ENCODE results near the gene DCAF11.

The DCAF11 gene

GRCh38 chr14:24117179-24117578, 2.6 kb downstream of the DCAF11 start:
- no peak for DNase-seq (ENCODE audit: low read depth in 2 of 2, low spot score in 1 of 2)

GRCh38 chr14:24119691-24120090, 5.1 kb downstream of the DCAF11 start:
- DNase-seq (ENCODE audit: low read depth in 2 of 2, low spot score in 1 of 2), result no peak

GRCh38 chr14:24121210-24121609, 6.6 kb downstream of the DCAF11 start:
- no peak for DNase-seq (ENCODE audit: low read depth in 2 of 2, low spot score in 1 of 2)

DNA sequence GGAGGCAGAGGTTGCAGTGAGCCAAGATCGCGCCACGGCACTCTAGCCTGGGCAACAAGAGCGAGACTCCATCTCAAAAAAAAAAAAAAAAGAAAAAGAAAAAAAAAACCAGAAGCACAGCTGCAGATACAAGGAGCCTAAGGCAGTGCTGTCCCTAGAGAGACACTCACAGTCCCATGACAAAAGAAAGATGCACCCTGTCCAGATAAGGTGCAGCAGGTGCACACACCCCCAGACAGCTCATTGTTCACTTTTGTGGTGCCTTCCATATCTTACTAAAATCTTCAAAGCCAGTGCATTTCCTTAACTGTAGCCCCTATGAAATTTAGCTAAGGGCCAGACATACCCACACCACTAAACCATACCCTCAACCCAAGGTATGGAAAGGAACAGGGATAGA, 7.8 kb downstream of the DCAF11 start:
- DNase-seq (ENCODE audit: low read depth in 2 of 2, low spot score in 1 of 2), result no peak

- no peak for DNase-seq (ENCODE audit: low read depth in 2 of 2, low spot score in 1 of 2)
Measured at GRCh38 chr14:24122898-24123297, 8.3 kb downstream of the DCAF11 start.

- no peak for DNase-seq (ENCODE audit: low read depth in 2 of 2, low spot score in 1 of 2)
Measured at GRCh38 chr14:24123424-24124417, 9.1 kb downstream of the DCAF11 start.

- DNase-seq (ENCODE audit: low read depth in 2 of 2, low spot score in 1 of 2), result no peak
Measured at GRCh38 chr14:24126939-24127338, 12.4 kb downstream of the DCAF11 start.

DNA sequence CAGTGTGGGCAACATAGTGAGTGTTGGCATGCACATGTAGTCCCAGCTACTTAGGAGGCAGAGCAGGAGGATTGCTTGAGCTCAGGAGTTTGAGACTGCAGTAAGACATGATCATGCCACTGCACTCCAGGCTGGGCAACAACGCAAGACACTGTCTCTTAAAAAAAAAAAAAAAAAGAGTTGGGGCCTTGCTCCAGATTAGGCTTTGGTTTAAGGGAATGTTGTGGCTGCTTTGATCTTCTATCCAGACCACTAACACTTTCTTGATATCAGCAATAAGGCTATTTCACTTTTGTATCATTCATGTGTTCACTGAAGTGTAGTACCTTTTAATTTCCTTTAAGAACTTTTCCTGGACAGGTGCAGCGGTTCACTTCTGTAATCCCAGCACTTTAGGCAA, 13.1 kb downstream of the DCAF11 start:
- no peak for DNase-seq (ENCODE audit: low read depth in 2 of 2, low spot score in 1 of 2)

- DNase-seq (ENCODE audit: low read depth in 2 of 2, low spot score in 1 of 2), result no peak
Measured at GRCh38 chr14:24129410-24129998, 14.9 kb downstream of the DCAF11 start.

DNA sequence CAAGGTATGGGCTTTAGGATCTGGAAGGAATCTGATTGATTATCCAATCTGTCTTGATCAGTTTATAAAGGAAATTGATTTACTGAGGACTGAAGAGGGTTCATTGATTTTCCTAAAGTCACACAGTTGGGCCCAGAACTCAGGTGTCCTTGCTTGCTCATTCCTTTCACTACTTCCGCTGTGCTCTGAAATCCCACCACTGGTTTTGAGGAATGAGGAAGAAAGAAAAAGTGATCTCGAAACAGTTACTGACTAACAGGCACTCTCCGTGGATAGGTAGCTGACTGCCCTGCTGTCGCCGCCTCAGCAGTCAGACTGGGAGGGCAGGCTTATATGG, 15.8 kb downstream of the DCAF11 start, which contains the start of gene FITM1:
Gene FITM1 (plus strand): TSS at position 280 of the 337 bp plus-strand sequence. CDS start 905 bp downstream, outside the sequence.
- no peak for DNase-seq (ENCODE audit: low read depth in 2 of 2, low spot score in 1 of 2)

GRCh38 chr14:24130717-24131548, 16.4 kb downstream of the DCAF11 start:
- DNase-seq (ENCODE audit: low read depth in 2 of 2, low spot score in 1 of 2), result no peak

DNA sequence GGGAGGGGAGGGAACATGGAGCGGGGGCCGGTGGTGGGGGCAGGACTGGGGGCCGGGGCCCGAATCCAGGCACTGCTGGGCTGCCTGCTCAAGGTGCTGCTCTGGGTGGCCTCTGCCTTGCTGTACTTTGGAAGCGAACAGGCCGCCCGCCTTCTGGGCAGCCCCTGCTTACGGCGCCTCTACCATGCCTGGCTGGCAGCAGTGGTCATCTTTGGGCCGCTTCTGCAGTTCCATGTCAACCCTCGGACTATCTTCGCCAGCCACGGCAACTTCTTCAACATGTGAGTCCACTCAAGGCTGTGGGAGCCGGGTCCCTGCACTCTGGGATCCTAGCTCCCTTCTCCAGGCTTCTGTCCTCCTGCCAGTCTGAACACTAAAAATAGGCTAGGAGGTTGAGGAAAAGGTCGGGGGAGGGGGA, 17.0 kb downstream of the DCAF11 start:
- no peak for DNase-seq (ENCODE audit: low read depth in 2 of 2, low spot score in 1 of 2)

DNA sequence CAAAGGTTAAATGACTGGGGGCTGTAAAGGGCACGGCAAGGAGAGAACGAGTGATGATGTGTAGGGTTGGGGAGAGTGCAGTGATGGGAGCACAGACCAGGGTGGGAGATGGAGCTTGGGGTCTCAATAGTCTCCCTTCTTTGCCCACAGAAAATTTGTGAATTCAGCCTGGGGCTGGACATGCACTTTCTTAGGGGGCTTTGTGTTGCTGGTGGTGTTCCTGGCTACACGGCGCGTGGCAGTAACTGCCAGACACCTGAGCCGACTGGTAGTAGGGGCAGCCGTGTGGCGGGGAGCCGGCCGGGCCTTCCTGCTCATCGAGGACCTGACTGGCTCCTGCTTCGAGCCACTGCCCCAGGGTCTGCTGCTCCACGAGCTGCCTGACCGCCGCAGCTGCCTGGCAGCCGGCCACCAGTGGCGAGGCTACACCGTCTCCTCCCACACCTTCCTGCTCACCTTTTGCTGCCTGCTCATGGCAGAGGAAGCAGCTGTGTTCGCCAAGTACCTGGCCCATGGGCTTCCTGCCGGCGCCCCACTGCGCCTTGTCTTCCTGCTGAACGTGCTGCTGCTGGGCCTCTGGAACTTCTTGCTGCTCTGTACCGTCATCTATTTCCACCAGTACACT, 17.6 kb downstream of the DCAF11 start:
- no peak for DNase-seq (ENCODE audit: low read depth in 2 of 2, low spot score in 1 of 2)

GRCh38 chr14:24132976-24133375, 18.4 kb downstream of the DCAF11 start:
- DNase-seq (ENCODE audit: low read depth in 2 of 2, low spot score in 1 of 2), result no peak

DNA sequence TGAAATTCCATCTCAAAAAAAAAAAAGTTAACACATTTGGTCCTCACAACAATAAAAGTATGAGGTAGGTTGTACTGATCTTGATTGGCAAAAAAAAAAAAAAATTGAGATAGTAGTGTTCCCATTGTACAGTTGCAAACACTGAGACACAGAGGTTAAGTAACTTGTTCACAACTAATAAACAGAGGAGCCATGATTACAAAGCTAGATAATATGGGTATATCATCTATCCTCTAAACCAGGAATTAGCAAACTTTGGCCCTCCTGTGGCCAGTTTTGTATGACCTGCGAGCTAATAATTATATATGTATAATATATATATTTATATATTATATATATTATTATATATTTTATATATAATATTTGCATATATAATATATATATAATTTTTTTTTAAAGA, 19.2 kb downstream of the DCAF11 start:
- no peak for DNase-seq (ENCODE audit: low read depth in 2 of 2, low spot score in 1 of 2)

DNA sequence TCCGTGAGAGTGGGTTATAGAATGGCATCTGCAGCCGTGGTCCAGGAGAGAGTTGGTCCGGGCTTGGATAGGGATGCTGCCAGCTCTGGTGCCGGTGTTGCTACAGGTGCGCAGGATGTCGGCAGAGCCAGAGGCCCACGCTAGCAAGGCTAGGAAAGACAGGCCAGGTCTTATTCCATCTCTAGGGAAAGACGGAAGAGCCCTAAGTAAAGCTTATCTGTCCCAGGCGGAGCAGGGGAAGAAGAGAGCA, 20.9 kb downstream of the DCAF11 start:
- DNase-seq (ENCODE audit: low read depth in 2 of 2, low spot score in 1 of 2), result no peak

DNA sequence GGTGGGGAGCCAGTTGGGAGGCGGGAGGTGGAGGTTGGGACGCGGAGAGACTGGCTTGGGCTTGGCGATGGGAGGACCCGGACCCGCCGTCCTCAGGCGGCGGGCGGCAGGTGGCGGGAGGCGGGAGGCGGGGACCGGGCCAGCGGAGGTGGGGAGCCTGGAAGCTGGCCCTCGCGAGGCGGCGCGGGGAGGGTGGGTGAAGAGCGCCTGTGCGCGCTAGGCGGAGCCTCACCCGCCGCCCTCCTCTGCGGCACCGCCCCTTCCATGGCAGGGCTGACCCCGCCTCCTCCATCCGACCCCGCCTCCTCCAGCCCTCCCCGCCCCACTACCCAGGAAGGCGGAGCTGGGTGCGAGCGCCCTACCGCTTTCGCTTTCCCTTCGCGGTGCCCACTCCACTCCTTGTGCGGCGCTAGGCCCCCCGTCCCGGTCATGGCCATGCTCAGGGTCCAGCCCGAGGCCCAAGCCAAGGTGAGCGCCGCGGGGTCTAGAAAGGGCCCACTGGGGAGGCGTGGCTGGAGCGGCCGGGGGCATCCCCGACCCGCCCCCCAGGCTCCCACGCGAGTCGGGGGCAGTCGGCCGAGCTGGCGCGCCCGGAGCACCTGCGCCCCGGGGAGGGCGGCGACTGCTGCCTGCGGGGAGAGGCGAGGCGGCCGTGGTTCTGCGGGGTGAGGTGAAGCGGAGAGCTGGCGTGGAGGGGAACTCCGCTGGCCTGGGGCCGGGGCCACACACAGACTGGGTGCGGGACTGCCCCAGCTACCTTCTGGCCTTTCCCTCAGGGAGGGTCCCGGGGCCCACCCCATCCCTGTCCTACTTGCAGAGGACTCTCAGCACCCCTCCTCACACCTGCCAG, 21.5 kb downstream of the DCAF11 start, which contains the start of gene PSME1:
Gene PSME1 (plus strand): TSS at position 361 of the 850 bp plus-strand sequence. CDS start 69 bp downstream, at position 430.
- DNase-seq (ENCODE audit: low read depth in 2 of 2, low spot score in 1 of 2), result peak; percentile 89 to 91

DNA sequence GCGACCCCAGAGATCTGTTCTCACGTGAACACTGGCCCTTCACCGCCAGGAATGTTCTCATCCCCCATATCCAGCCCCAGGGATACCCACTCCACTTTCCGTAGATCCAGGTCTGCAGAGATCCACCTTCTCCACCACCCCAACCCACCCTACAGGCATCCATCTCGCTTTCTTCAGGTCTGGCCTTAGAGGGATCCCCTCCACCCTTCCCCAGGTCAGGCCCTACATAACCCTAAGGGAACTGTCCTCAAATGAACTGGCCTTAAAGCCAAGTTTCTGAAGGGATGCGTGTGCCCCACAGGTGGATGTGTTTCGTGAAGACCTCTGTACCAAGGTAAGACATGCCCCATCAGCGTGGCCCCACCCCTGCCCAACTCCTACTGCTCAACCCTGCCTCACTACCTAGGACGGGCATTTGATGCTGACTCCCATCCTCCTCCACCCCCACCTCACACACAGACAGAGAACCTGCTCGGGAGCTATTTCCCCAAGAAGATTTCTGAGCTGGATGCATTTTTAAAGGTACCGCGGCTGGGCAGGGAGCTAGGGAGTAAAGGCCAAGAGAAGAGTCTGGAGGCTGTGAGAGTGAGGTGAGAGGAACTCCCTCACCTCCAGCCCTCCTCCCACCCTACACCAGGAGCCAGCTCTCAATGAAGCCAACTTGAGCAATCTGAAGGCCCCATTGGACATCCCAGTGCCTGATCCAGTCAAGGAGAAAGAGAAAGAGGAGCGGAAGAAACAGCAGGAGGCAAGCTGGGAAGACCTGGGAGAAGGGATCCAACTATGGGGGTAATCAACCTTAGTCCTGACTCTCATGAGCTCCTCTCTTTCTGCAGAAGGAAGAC, 22.3 kb downstream of the DCAF11 start:
- DNase-seq (ENCODE audit: low read depth in 2 of 2, low spot score in 1 of 2), result no peak
